Mucosa of stomach (tissue), 1 donor: ENCODE data around the gene ATXN7L2.

ENCODE experiments used
- H3K27me3 ChIP-seq: one replicate; pipeline ENCODE4 v1.7.0; 2013; ENCODE audit warnings: mild to moderate bottlenecking, low read length; ENCODE audit not compliant: control insufficient read depth, insufficient read depth
- H3K36me3 ChIP-seq: one replicate; pipeline ENCODE4 v1.7.0; 2013; ENCODE audit warnings: low read length; ENCODE audit not compliant: control insufficient read depth, insufficient read depth
- H3K4me1 ChIP-seq: one replicate; pipeline ENCODE4 v1.7.0; 2013; ENCODE audit warnings: mild to moderate bottlenecking, low read length; ENCODE audit not compliant: control insufficient read depth, insufficient read depth
- H3K4me3 ChIP-seq: one replicate; pipeline ENCODE4 v1.7.0; 2013; ENCODE audit warnings: low read length
- H3K9ac ChIP-seq: one replicate; pipeline ENCODE4 v1.7.0; 2013; ENCODE audit warnings: mild to moderate bottlenecking, low read length, moderate library complexity
- H3K9me3 ChIP-seq: one replicate; pipeline ENCODE4 v1.7.0; 2013; ENCODE audit warnings: mild to moderate bottlenecking, low read length, moderate library complexity; ENCODE audit not compliant: control insufficient read depth
- donor health status: Pancreatic carcinoma.

The ATXN7L2 gene

DNA sequence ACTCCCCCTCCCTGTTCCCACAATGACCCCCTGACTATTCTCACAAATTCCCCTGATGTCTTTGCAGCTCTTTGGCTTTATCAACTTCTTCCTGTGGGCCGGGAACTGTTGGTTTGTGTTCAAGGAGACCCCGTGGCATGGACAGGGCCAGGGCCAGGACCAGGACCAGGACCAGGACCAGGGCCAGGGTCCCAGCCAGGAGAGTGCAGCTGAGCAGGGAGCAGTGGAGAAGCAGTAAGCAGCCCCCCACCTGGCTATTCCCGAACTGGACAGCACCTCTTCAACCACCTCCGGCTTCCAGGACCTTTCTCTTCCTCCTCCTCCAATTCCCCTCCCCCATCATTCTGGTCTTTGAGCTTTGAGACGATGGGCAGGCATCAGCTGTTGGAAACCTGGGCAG lies 4.4 kb upstream of the ATXN7L2 start:
- Histone ChIP-seq H3K9me3 (no peaks in the 10 kb centered on the region), H3K27me3 (no peaks in the 10 kb centered on the region), H3K9ac (no peak overlapping the region), H3K36me3 (no peaks in the 10 kb centered on the region), H3K4me1 (peaks cover 9% of the 10 kb centered on the region), H3K4me3 (no peak overlapping the region)

DNA sequence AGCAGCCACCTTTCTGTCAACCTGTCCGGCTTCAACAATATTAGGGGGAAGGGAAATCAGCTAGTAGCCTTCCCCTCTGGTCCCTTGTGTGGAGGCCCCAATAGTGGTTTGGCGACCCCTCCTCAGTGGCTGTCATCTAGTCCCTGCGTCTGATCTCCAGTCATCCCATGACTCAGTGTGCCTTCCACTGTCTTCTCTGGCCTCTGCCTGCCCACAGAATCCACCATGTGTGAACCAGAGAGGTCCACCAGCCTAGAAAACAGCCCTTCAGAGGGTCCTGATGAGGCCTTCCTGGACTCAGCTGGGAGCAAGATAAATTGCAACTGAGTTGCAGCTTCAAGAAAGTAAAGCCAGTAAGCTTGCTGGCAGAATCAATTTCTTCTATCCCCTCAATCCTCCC lies 3.8 kb upstream of the ATXN7L2 start:
- Histone ChIP-seq H3K27me3 (no peaks in the 10 kb centered on the region), H3K9ac (no peak overlapping the region), H3K4me3 (no peak overlapping the region), H3K9me3 (no peaks in the 10 kb centered on the region), H3K4me1 (peaks cover 15% of the 10 kb centered on the region), H3K36me3 (no peaks in the 10 kb centered on the region)

DNA sequence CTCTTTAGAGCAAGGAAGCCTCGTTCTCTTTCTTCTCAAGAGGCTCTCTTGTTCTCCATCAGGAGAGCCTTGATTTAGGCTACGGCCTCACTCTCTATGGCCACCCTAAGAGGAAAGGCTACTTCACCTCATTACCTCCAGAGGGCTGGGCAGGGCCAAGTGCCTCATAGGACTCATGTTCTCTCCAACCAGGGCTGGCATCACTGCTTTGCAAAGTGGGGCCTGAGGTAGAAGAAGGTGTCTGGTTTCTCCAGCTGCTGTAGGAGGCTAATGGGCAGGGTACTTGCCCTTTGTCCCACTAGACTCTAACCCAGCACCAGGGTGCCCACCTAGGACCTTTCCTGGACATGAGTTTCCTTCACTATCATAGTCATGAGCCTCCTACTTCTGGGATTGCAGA lies 2.1 kb upstream of the ATXN7L2 start:
- no peaks in the 10 kb centered on the region for H3K27me3 ChIP-seq
- H3K4me1 ChIP-seq, result peaks cover 16% of the 10 kb centered on the region
- H3K36me3 ChIP-seq, result no peaks in the 10 kb centered on the region
- H3K4me3 ChIP-seq, result no peak overlapping the region
- no peak overlapping the region for H3K9ac ChIP-seq
- no peaks in the 10 kb centered on the region for H3K9me3 ChIP-seq

DNA sequence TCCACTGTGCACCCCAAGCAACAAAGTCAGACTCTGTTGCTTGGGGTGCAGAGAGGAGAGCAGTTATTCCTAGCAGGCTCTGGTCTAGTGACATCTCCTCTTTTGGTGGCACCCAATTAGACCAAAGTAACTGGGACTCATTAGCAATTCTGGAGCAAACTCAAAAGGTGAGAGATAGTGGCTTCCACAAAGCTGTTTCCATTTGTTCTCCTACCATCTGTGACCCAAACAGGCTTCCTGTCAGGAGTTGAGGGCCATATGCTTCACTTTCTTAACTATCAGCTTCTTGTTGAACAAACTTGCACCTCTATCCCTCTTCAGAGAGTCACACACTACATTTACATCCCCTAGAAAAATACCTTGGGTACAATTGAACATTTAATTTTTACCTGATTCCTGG lies 1.5 kb upstream of the ATXN7L2 start:
- Histone ChIP-seq H3K4me3 (no peak overlapping the region), H3K9ac (no peak overlapping the region)

DNA sequence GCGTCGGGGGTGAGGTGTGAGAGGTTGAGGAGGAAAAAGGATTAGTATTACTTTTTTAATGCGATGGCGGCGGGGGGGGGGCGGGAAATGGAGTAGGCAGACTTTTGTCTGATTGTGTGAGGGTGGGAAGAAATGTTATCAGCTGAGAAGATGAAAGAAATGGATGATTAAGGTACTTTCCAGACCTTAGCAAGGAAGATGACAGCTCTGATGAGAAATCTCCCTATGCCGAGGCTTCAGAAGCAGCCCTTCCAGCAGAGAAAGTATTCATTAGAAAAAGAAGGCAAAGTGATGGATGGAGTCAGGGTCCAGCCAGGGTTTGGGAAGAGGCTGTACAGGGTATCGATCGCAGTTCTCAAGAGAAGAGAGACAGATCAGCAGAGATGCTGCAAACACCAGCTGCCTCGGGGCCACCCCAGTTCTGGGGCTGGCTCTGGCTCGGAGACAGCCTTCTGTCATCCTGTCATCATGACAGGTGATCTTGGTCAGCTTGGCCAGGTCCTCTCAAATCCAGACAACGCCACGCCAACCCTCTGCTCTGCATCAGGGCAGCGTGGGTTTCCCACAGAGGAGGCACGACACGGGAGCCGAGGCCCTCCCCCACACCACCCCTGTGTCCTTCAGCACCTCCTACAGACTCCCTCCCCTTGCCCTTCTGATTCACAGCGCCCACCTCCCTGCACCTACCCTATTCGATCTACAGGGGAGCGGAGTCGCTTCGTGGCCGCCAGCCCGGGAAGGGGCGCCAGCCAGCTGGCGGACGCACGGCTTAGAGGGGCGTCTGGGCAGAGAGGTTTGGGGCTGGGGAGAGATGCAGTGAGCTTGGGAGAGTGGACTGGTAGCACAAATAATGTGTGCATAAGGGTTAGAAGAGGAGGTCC lies 674 bp upstream of the ATXN7L2 start:
- peaks cover 16% of the 10 kb centered on the region for H3K4me1 ChIP-seq
- no peak overlapping the region for H3K9ac ChIP-seq
- H3K27me3 ChIP-seq, result no peaks in the 10 kb centered on the region
- H3K4me3 ChIP-seq, result peak overlapping the region; percentile 61
- H3K36me3 ChIP-seq, result no peaks in the 10 kb centered on the region
- no peaks in the 10 kb centered on the region for H3K9me3 ChIP-seq

More for the DNA sequence above, 1.5 kb upstream of the ATXN7L2 start:
- Histone ChIP-seq H3K36me3 (no peaks in the 10 kb centered on the region), H3K27me3 (no peaks in the 10 kb centered on the region), H3K9me3 (no peaks in the 10 kb centered on the region), H3K4me1 (peaks cover 16% of the 10 kb centered on the region)

DNA sequence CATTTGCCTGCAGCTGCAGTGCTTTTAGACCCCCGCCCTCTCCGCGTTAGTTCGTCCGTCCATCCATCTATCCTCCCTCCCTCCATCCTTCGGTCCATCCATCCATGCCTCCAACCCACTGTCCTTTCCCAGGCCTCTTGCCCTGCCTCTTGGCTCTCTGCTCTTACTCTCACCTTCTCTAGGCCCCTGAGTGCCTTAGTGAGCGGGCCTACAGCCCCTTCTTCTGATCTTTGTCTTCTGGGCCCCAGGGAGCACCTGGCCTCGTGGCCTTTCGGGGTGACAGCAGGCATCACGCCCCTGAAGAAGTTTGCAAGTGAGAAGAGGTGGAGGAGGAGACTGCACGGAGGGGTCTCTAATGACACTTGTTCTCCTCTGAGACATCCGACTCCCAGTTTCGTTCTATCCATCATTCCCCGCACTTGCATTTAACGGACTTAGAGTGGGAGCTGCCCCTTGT lies 842 bp downstream of the ATXN7L2 start:
- Histone ChIP-seq H3K27me3 (no peaks in the 10 kb centered on the region), H3K9me3 (no peaks in the 10 kb centered on the region), H3K36me3 (no peaks in the 10 kb centered on the region), H3K4me1 (peaks cover 16% of the 10 kb centered on the region), H3K4me3 (peak overlapping the region; percentile 77), H3K9ac (peak overlapping the region; percentile 79)

DNA sequence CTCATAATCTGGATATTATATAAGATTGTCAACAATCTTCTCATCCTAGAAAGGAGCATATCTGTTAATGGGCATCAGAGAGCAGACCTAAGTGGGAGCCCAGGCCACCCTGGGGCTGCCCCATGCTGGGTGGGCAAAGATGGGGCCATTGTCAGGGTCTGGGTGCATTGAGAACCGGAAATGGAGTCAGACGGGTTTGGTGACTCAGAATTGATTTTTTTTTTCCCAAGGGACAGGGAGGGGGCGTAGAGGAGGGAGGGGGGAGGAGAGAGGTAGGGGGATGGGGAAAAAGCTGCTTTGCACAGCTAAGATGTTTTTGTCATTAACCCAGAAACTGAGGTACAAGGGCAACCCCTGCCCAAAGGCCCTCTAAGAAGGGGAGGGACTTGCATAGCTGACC lies 1.3 kb downstream of the ATXN7L2 start:
- H3K9me3 ChIP-seq, result no peaks in the 10 kb centered on the region
- peaks cover 16% of the 10 kb centered on the region for H3K4me1 ChIP-seq
- H3K9ac ChIP-seq, result peak overlapping the region; percentile 79
- H3K27me3 ChIP-seq, result no peaks in the 10 kb centered on the region
- H3K4me3 ChIP-seq, result no peak overlapping the region
- H3K36me3 ChIP-seq, result no peaks in the 10 kb centered on the region

DNA sequence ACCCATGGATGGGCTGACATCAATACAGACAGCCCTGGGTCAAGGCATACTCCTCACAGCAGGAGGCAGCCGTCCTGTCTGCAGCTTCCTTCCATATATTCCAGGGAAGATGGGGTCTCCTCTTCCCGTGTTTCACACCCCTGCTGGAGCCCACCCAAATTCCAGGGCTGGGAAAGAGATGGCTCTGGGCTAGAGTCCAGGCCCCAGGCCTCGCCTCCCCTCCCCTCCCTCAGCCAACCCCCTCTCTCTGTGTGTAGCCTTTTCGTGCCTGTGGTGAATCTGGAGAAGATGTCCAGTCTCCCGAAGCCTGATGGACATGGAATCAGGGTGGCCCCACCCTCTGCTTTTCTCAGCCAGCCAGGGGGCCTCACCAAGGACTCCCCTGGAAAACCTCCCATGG lies 3.6 kb downstream of the ATXN7L2 start:
- Histone ChIP-seq H3K4me3 (no peak overlapping the region), H3K9ac (no peak overlapping the region), H3K36me3 (no peaks in the 10 kb centered on the region), H3K4me1 (peaks cover 22% of the 10 kb centered on the region), H3K9me3 (no peaks in the 10 kb centered on the region), H3K27me3 (no peaks in the 10 kb centered on the region)

DNA sequence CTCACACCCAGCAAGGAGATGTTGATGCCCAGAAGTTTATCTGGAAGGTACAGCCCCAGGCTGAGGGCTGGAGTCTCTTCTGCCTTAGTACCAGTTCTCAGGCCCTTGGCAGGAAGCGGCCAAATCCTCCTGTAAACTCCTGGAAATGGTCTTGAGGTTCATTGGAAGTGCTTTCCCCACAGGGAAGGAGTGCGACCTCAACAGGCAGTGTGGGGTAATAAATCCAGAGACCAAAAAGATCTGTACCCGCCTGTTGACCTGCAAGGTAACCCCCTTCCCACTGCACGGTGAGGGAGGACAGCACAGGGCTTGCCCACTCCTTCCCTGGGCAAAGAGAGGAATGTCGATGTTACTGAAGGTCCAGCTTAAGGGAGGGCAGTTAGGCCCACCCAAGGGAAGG lies 4.5 kb downstream of the ATXN7L2 start:
- Histone ChIP-seq H3K9ac (no peak overlapping the region), H3K27me3 (no peaks in the 10 kb centered on the region), H3K9me3 (no peaks in the 10 kb centered on the region), H3K36me3 (no peaks in the 10 kb centered on the region), H3K4me3 (no peak overlapping the region), H3K4me1 (peaks cover 19% of the 10 kb centered on the region)

DNA sequence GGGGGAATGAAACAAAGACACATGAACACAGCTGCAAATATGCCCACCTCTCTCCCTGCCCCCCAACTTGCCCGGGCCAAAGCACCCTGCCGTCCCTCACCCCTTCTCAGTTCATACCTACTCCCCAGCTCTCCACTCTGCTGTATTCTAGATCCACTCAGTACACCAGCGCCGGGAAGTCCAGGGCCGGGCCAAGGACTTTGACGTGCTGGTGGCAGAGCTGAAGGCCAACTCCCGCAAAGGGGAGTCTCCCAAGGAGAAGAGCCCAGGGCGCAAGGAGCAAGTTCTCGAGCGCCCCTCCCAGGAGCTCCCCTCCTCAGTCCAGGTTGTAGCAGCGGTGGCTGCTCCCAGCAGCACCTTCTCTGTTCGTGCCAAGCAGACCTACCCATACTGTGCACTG lies 5.0 kb downstream of the ATXN7L2 start:
- Histone ChIP-seq H3K4me3 (no peak overlapping the region), H3K36me3 (no peaks in the 10 kb centered on the region), H3K4me1 (peaks cover 21% of the 10 kb centered on the region), H3K9me3 (no peaks in the 10 kb centered on the region), H3K27me3 (no peaks in the 10 kb centered on the region), H3K9ac (no peak overlapping the region)

DNA sequence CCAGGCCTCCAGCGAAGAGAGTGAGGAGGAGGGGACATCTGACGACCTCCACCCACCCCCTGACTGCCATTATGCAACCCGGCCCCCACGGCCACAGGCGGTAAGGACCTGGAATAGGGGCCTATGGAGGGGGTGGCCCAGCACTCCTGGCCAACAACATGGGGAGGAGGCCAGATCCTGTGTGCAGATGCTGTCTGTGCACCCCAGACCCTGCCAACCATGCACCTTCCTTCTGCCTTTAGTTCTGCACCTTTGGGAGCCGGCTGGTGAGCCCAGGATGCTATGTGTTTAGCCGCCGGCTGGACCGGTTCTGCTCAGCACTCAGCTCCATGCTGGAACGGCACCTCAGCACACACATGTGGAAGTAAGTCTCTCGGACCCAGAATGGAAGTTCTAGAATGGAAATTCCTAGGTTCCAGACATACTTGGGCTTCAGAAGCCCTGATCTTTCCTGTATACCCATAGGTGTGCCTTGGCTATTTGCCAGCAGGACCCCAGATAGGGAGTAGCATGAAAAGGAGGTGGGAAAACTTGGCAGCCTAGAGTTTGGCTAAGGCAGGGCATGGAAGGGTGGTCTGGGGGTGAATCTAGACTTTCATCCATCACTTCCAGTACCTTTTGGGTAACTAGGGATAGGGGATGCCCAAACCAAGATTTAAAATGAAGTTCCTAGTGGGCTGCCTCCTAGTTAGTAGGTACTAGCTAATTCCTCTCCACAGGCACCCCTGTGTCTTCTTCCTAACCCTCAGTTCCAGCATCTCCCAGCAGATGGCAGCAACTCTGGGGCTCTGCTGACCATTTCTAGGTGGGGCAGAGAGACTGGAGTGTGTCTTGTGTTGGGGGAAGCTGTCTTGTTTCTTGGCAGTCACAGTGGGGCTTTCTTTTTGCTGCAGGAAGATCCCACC lies 6.6 kb downstream of the ATXN7L2 start:
- no peaks in the 10 kb centered on the region for H3K9me3 ChIP-seq
- H3K9ac ChIP-seq, result no peak overlapping the region
- H3K4me1 ChIP-seq, result peaks cover 22% of the 10 kb centered on the region
- no peaks in the 10 kb centered on the region for H3K36me3 ChIP-seq
- no peak overlapping the region for H3K4me3 ChIP-seq
- H3K27me3 ChIP-seq, result no peaks in the 10 kb centered on the region

DNA sequence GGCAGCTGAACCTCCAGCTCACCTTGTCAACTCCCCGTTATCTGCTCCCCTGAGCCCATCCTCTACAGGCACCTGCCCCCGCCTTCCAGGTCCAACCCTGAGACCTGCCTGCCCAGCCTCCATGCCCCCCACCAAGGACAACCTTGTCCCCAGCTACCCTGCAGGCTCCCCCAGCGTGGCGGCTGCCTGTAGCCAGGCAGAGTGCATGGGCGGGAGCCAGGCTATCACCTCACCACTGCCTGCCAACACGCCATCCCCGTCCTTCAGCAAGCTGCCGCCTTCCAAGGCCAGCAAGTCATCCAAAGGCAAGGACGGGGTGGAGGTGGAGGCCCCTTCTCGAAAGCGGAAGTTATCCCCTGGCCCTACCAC lies 7.2 kb downstream of the ATXN7L2 start:
- H3K9ac ChIP-seq, result no peak overlapping the region
- no peak overlapping the region for H3K4me3 ChIP-seq
- H3K9me3 ChIP-seq, result no peaks in the 10 kb centered on the region
- no peaks in the 10 kb centered on the region for H3K27me3 ChIP-seq
- peaks cover 25% of the 10 kb centered on the region for H3K4me1 ChIP-seq
- no peaks in the 10 kb centered on the region for H3K36me3 ChIP-seq
